GM12872 (cell line): ENCODE data around the gene SLC5A2.

ENCODE experiments used
- TF ChIP-seq, protein P1 (sequence below): IDR thresholded peaks from 3 replicates; pipeline ENCODE4 v1.5.1; 2011; ENCODE audit warnings: low read depth, mild to moderate bottlenecking, low read length, moderate library complexity; ENCODE audit not compliant: insufficient read depth

The SLC5A2 gene

DNA sequence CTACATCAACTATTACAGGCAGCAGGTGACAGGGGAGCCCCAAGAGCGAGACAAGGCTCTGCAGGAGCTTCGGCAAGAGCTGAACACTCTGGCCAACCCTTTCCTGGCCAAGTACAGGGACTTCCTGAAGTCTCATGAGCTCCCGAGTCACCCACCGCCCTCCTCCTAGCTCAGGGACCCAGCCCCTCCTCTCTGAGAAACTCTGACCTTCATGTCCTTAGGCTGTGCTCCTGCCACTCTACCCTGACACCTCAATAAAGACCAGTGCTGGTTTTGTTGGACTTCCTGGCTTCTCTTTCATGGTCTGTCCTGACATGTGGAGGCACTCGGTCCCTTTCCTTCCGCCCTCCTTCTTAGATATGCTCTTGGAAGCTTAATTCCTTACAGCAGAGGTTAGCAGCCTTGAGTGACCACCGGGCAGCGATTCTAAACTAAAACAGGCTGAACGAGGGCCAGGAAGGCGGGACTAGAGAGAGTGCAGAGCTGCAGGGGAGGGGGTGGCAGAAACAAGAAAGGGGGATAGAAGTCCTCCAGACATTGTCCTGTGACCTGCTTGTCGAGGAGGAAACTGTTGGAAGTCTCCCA, 45.7 kb downstream of the SLC5A2 start:
- TF ChIP-seq, protein P1, sequence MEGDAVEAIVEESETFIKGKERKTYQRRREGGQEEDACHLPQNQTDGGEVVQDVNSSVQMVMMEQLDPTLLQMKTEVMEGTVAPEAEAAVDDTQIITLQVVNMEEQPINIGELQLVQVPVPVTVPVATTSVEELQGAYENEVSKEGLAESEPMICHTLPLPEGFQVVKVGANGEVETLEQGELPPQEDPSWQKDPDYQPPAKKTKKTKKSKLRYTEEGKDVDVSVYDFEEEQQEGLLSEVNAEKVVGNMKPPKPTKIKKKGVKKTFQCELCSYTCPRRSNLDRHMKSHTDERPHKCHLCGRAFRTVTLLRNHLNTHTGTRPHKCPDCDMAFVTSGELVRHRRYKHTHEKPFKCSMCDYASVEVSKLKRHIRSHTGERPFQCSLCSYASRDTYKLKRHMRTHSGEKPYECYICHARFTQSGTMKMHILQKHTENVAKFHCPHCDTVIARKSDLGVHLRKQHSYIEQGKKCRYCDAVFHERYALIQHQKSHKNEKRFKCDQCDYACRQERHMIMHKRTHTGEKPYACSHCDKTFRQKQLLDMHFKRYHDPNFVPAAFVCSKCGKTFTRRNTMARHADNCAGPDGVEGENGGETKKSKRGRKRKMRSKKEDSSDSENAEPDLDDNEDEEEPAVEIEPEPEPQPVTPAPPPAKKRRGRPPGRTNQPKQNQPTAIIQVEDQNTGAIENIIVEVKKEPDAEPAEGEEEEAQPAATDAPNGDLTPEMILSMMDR: no peak

DNA sequence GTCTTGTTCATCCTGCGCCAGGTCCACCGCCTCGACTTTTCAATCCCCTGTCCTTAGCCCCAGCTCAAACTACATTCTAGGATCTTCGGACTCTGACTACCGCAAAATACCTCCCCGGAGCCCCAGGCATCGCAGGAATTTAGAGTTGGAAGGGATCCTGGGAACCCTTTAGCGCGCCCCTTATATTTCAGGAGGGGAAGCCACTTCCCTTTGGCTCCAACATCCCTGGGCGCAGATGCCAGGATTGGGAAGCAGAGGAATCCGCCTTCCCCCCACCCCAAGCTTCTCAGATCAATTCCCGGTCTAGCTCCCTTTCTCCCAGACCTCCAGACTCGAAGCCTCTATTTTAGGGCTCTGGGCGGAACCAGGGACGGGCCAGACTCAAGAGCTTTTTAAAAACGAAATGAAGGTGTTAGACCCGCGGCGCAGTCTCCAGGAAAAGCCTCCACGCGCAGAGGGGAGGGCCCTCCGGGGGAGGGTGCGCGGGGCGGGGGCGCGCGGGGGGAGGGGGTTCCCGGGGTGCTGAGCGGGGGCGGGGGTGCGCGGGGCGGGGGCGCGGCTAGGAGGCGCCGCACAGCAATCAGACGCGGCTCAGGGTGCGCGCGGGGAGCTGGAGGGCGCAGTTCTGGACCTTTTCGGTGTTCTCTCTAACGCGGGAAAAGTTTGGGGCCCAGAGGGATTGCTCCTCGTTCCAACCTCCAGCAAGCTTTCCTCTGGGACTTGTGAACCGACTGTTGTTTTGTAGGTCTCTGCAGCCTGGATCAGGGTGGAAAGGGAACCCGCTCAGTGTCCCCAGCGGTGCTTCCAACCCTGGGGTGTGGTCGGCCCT, 46.4 kb downstream of the SLC5A2 start:
- TF ChIP-seq, protein P1: no peak

DNA sequence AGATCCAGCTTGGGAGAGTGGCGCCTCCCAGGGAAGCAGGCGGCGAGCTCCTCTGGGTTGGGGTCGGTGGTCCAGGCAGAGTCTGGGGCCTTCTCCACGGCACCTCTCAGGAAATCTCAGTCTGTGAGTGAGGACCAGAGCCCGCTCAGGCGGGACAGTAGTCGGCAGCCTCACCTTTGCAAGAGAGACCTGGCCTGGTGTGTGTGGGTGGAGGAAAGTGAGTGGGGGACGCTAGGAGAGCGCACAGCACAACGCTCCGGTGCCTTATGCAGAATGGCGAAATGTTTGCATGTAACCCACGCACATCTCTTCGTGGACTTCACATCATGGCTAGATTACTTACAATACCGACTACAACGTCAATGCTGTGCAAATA, 47.0 kb downstream of the SLC5A2 start:
- TF ChIP-seq, protein P1: no peak

- TF ChIP-seq, protein P1: no peak
Measured at GRCh38 chr16:31530405-31530804, 47.5 kb downstream of the SLC5A2 start.

- TF ChIP-seq, protein P1: no peak
Measured at GRCh38 chr16:31531096-31531495, 48.2 kb downstream of the SLC5A2 start.

- TF ChIP-seq, protein P1: no peak
Measured at GRCh38 chr16:31532120-31532519, 49.2 kb downstream of the SLC5A2 start.

GRCh38 chr16:31532896-31533295, 50.0 kb downstream of the SLC5A2 start:
- TF ChIP-seq, protein P1: no peak
